ENCODE data around the gene SYT17. TPM values are rescaled to one million over a fixed set of nuclear protein-coding genes. Genes with fewer than 3 reads are reported as not detected.

SYT17 gene
- total RNA-seq, 3 donors from 2014 or later (not counting 1 experiment from before 2014, with no cell fraction given) = 0.65 to 1.6 TPM; not detected in 1

- no peaks in the 10 kb centered on the region for H3K9me3 ChIP-seq (ENCODE audit: control insufficient read depth, insufficient read depth, low read length)
- H3K4me1 Mint-ChIP-seq = no peaks in the 10 kb centered on the region
- H3K4me1 ChIP-seq (ENCODE audit: control insufficient read depth, insufficient read depth, low read length) = no peaks in the 10 kb centered on the region
- H3K4me3 Mint-ChIP-seq = no peak overlapping the region
- H3K27ac ChIP-seq (ENCODE audit: low read length) = no peak overlapping the region
- no peak for TF ChIP-seq CTCF (IDR thresholded peaks at IDR 0.05)
- H3K27me3 Mint-ChIP-seq (ENCODE audit: low read depth in 2 of 2) = no peaks in the 10 kb centered on the region
- H3K27me3 ChIP-seq (ENCODE audit: control insufficient read depth, insufficient read depth, low read length) = no peaks in the 10 kb centered on the region
- no peaks in the 10 kb centered on the region for H3K36me3 Mint-ChIP-seq
- H3K4me3 ChIP-seq (ENCODE audit: low read length) = no peak overlapping the region
- no peaks in the 10 kb centered on the region for H3K9me3 Mint-ChIP-seq
- DNase-seq = no peak
- H3K36me3 ChIP-seq (ENCODE audit: control insufficient read depth, insufficient read depth, low read length) = no peaks in the 10 kb centered on the region
- 70% methylated on average over 4 of the region's 5 CpGs for WGBS (ENCODE audit: insufficient coverage)
- no peak for ATAC-seq
- H3K27ac Mint-ChIP-seq = no peak overlapping the region
- intact Hi-C loops (cut with micrococcal nuclease) = no loop called here
Measured at GRCh38 chr16:19188406-19188805, 20.4 kb downstream of the SYT17 start.

GRCh38 chr16:19192865-19193264 lies 24.8 kb downstream of the SYT17 start:
- Mint-ChIP-seq H3K27me3 (ENCODE audit: low read depth in 2 of 2) (no peaks in the 10 kb centered on the region), H3K4me3 (no peak overlapping the region), H3K9me3 (no peaks in the 10 kb centered on the region), H3K36me3 (no peaks in the 10 kb centered on the region), H3K4me1 (no peaks in the 10 kb centered on the region), H3K27ac (no peak overlapping the region)
- no peaks in the 10 kb centered on the region for H3K4me1 ChIP-seq (ENCODE audit: control insufficient read depth, insufficient read depth, low read length)
- 96% methylated on average over 4 of the region's 4 CpGs for WGBS (ENCODE audit: insufficient coverage)
- H3K27ac ChIP-seq (ENCODE audit: low read length) = no peak overlapping the region
- no peak overlapping the region for H3K4me3 ChIP-seq (ENCODE audit: low read length)
- no peaks in the 10 kb centered on the region for H3K9me3 ChIP-seq (ENCODE audit: control insufficient read depth, insufficient read depth, low read length)
- TF ChIP-seq CTCF (IDR thresholded peaks at IDR 0.05) = no peak
- ATAC-seq (no peak), DNase-seq (no peak)
- no peaks in the 10 kb centered on the region for H3K27me3 ChIP-seq (ENCODE audit: control insufficient read depth, insufficient read depth, low read length)
- intact Hi-C loops (cut with micrococcal nuclease) = no loop called here
- no peaks in the 10 kb centered on the region for H3K36me3 ChIP-seq (ENCODE audit: control insufficient read depth, insufficient read depth, low read length)

GRCh38 chr16:19196871-19197270 lies 28.8 kb downstream of the SYT17 start:
- TF ChIP-seq CTCF (IDR thresholded peaks at IDR 0.05) = no peak

GRCh38 chr16:19203374-19203966 lies 35.4 kb downstream of the SYT17 start:
- no peaks in the 10 kb centered on the region for H3K36me3 ChIP-seq (ENCODE audit: control insufficient read depth, insufficient read depth, low read length)
- no peaks in the 10 kb centered on the region for H3K27me3 ChIP-seq (ENCODE audit: control insufficient read depth, insufficient read depth, low read length)
- H3K27ac ChIP-seq (ENCODE audit: low read length) = no peak overlapping the region
- Mint-ChIP-seq H3K36me3 (no peaks in the 10 kb centered on the region), H3K27me3 (ENCODE audit: low read depth in 2 of 2) (peaks cover 0 to 7% of the 10 kb centered on the region in 2 donors), H3K4me1 (no peaks in the 10 kb centered on the region), H3K9me3 (no peaks in the 10 kb centered on the region), H3K27ac (no peak overlapping the region), H3K4me3 (no peak overlapping the region)
- H3K4me1 ChIP-seq (ENCODE audit: control insufficient read depth, insufficient read depth, low read length) = no peaks in the 10 kb centered on the region
- no peak overlapping the region for H3K4me3 ChIP-seq (ENCODE audit: low read length)
- ATAC-seq = no peak
- WGBS (ENCODE audit: insufficient coverage) = 84% methylated on average over 12 of the region's 12 CpGs
- TF ChIP-seq CTCF (IDR thresholded peaks at IDR 0.05) = no peak
- intact Hi-C loops (cut with micrococcal nuclease) = no loop called here
- H3K9me3 ChIP-seq (ENCODE audit: control insufficient read depth, insufficient read depth, low read length) = peaks cover 3% of the 10 kb centered on the region
- no peak for DNase-seq

More at GRCh38 chr16:19196871-19197270, 28.8 kb downstream of the SYT17 start:
- H3K27ac ChIP-seq (ENCODE audit: low read length) = no peak overlapping the region
- no peaks in the 10 kb centered on the region for H3K27me3 ChIP-seq (ENCODE audit: control insufficient read depth, insufficient read depth, low read length)
- 79% methylated on average over 6 of the region's 6 CpGs for WGBS (ENCODE audit: insufficient coverage)
- H3K27ac Mint-ChIP-seq = no peak overlapping the region
- no peaks in the 10 kb centered on the region for H3K4me1 ChIP-seq (ENCODE audit: control insufficient read depth, insufficient read depth, low read length)
- peaks cover 3% of the 10 kb centered on the region for H3K9me3 ChIP-seq (ENCODE audit: control insufficient read depth, insufficient read depth, low read length)
- intact Hi-C loops (cut with micrococcal nuclease) = no loop called here
- H3K9me3 Mint-ChIP-seq = no peaks in the 10 kb centered on the region
- H3K36me3 Mint-ChIP-seq = no peaks in the 10 kb centered on the region
- no peak overlapping the region for H3K4me3 Mint-ChIP-seq
- no peaks in the 10 kb centered on the region for H3K36me3 ChIP-seq (ENCODE audit: control insufficient read depth, insufficient read depth, low read length)
- H3K27me3 Mint-ChIP-seq (ENCODE audit: low read depth in 2 of 2) = no peaks in the 10 kb centered on the region
- H3K4me3 ChIP-seq (ENCODE audit: low read length) = no peak overlapping the region
- H3K4me1 Mint-ChIP-seq = no peaks in the 10 kb centered on the region
- DNase-seq = no peak
- no peak for ATAC-seq
